Gastroesophageal sphincter (tissue), 4 donors: ENCODE results near the gene TRIM61. TPM values are rescaled to one million over a fixed set of nuclear protein-coding genes. Genes with fewer than 3 reads are reported as not detected.
"Not testable (repeated sequence)": the region's sequence is repeated elsewhere in the genome, so short reads cannot be mapped to it uniquely, and the experiment has no call there.

Source experiments
- ATAC-seq: fragments of 150-250 bp; one replicate; pipeline ENCODE4 v1.9.1; 2016; ENCODE audit warnings: mild to moderate bottlenecking, moderate library complexity
- H3K27ac ChIP-seq, 4 donors: fragments of 200-600 bp; sonication (generic) in 3 of 4; 1 replicate in 3 of 4; 2 replicates in 1 of 4; pipeline ENCODE4 v1.5.1; 2016 to 2019
- H3K27me3 ChIP-seq: fragments of 200-600 bp; sonication (generic); one replicate; pipeline ENCODE4 v1.5.1; 2019
- H3K36me3 ChIP-seq, 2 donors: fragments of 200-600 bp; sonication (generic); one replicate each; pipeline ENCODE4 v1.5.1; 2019; ENCODE audit warnings: control low read depth in 1 of 2
- H3K4me1 ChIP-seq, 3 donors: fragments of 200-600 bp; sonication (generic); 1 replicate in 2 of 3; 2 replicates in 1 of 3; pipeline ENCODE4 v1.5.1; 2016 to 2019; ENCODE audit warnings: control low read depth in 2 of 3
- H3K4me3 ChIP-seq, 2 donors: fragments of 200-600 bp; sonication (generic); one replicate each; pipeline ENCODE4 v1.5.1; 2019; ENCODE audit warnings: mild to moderate bottlenecking in 1 of 2, moderate library complexity in 1 of 2
- H3K9me3 ChIP-seq, 3 donors: fragments of 200-600 bp; sonication (generic); one replicate each; pipeline ENCODE4 v1.5.1; 2017 to 2019; ENCODE audit warnings: control low read depth in 2 of 3
- CTCF ChIP-seq, 4 experiments: fragments of 200-600 bp in 2 of 4; fragments of 450-650 bp in 2 of 4; sonication (generic) in 1 of 4; IDR thresholded peaks; one replicate each; pipeline ENCODE4 v1.5.1; 2017 to 2019; ENCODE audit warnings: antibody characterized with exemption in 4 of 4, mild to moderate bottlenecking in 2 of 4, moderate library complexity in 2 of 4
- EP300 ChIP-seq: sonication (generic); formaldehyde crosslinking; IDR thresholded peaks from one replicate; pipeline ENCODE4 v1.6.1; 2017; ENCODE audit warnings: antibody characterized with exemption, mild to moderate bottlenecking
- POLR2A ChIP-seq, 2 donors: fragments of 450-650 bp; IDR thresholded peaks; one replicate each; pipeline ENCODE4 v1.6.1; 2017; ENCODE audit warnings: antibody characterized with exemption in 2 of 2, mild to moderate bottlenecking in 2 of 2, moderate library complexity in 1 of 2
- POLR2AphosphoS5 ChIP-seq: sonication (generic); formaldehyde crosslinking; IDR thresholded peaks from one replicate; pipeline ENCODE4 v1.6.1; 2017; ENCODE audit warnings: antibody characterized with exemption
- WGBS, 2 donors: methylation state at CpG; one replicate each; pipeline ENCODE4 v1.1.5; 2018; ENCODE audit warnings: low coverage in 1 of 2; 5-methylcytosine and 5-hydroxymethylcytosine counted together
- total RNA-seq, 4 donors: library from RNA; depleted of rRNA; stranded (reverse); fragments of >200 nt; gene quantifications; one replicate each; pipeline ENCODE4 v1.1.0, GENCODE V29; 2016

Gene TRIM61
- total RNA-seq, 4 donors from 2014 or later = 0.19 to 0.99 (median 0.94) TPM; not detected in 1

GRCh38 chr4:165005352-165005925 is 28.0 kb upstream of the TRIM61 start:
- Histone ChIP-seq H3K9me3 (no peaks in the 10 kb centered on the region), H3K27me3 (no peaks in the 10 kb centered on the region), H3K4me3 (no peak overlapping the region), H3K4me1 (peaks cover 0 to 15% (median 0%) of the 10 kb centered on the region in 3 donors), H3K36me3 (no peaks in the 10 kb centered on the region), H3K27ac (no peak overlapping the region)
- WGBS, 2 donors = 47 to 51% methylated on average over 5 to 6 of the region's 6 CpGs
- no peak for ATAC-seq
- TF ChIP-seq POLR2A (IDR thresholded peaks at IDR 0.05) (no peak), POLR2AphosphoS5 (no peak), EP300 (no peak), CTCF (IDR thresholded peaks at IDR 0.05) (no peak)

- H3K27ac ChIP-seq, ATAC-seq, H3K9me3 ChIP-seq, H3K36me3 ChIP-seq, H3K27me3 ChIP-seq, H3K4me3 ChIP-seq: not testable (repeated sequence)
- 86% methylated on average over 2 of the region's 4 CpGs; no CpG with 5 or more reads in 1 of the 2 donors for WGBS, 2 donors
- peaks cover 0 to 15% (median 0%) of the 10 kb centered on the region in 3 donors for H3K4me1 ChIP-seq
Measured at GRCh38 chr4:165001957-165002356, 24.5 kb upstream of the TRIM61 start.

GRCh38 chr4:164998526-164999080 is 21.1 kb upstream of the TRIM61 start:
- not testable (repeated sequence) for H3K36me3 ChIP-seq, H3K9me3 ChIP-seq, ATAC-seq, H3K27ac ChIP-seq, H3K4me1 ChIP-seq, H3K4me3 ChIP-seq, H3K27me3 ChIP-seq
- 79 to 100% methylated on average over 1 to 2 of the region's 2 CpGs for whole genome bisulfite sequencing, 2 donors

- no peak overlapping the region for H3K4me3 ChIP-seq
- no peak for ATAC-seq
- H3K27ac ChIP-seq = no peak overlapping the region
- TF ChIP-seq EP300 (no peak), POLR2A (IDR thresholded peaks at IDR 0.05) (no peak), CTCF (IDR thresholded peaks at IDR 0.05) (no peak), POLR2AphosphoS5 (no peak)
- H3K4me1 ChIP-seq = no peaks in the 10 kb centered on the region
- H3K36me3 ChIP-seq = no peaks in the 10 kb centered on the region
- no peaks in the 10 kb centered on the region for H3K9me3 ChIP-seq
- H3K27me3 ChIP-seq = no peaks in the 10 kb centered on the region
- 80 to 86% methylated on average over 5 to 6 of the region's 6 CpGs for WGBS, 2 donors
Measured at GRCh38 chr4:164997941-164998340, 20.5 kb upstream of the TRIM61 start.

- 82 to 100% methylated on average over 1 to 2 of the region's 2 CpGs for whole genome bisulfite sequencing, 2 donors
- Histone ChIP-seq H3K27me3 (no peaks in the 10 kb centered on the region), H3K4me3 (no peak overlapping the region), H3K27ac (no peak overlapping the region), H3K9me3 (no peaks in the 10 kb centered on the region), H3K36me3 (no peaks in the 10 kb centered on the region), H3K4me1 (no peaks in the 10 kb centered on the region)
- no peak for ATAC-seq
- TF ChIP-seq POLR2A (IDR thresholded peaks at IDR 0.05) = no peak
- no peak for TF ChIP-seq CTCF (IDR thresholded peaks at IDR 0.05)
- TF ChIP-seq POLR2AphosphoS5 = no peak
- TF ChIP-seq EP300 = no peak
Measured at GRCh38 chr4:164997324-164997723, 19.9 kb upstream of the TRIM61 start.

GRCh38 chr4:164996123-164996522 is 18.7 kb upstream of the TRIM61 start:
- not testable (repeated sequence) for H3K36me3 ChIP-seq, H3K4me3 ChIP-seq, H3K27me3 ChIP-seq, ATAC-seq, H3K9me3 ChIP-seq, H3K27ac ChIP-seq, H3K4me1 ChIP-seq
- 75 to 92% methylated on average over 3 to 6 of the region's 6 CpGs for WGBS, 2 donors

- H3K27me3 ChIP-seq, H3K4me1 ChIP-seq, H3K9me3 ChIP-seq, H3K36me3 ChIP-seq, H3K4me3 ChIP-seq, H3K27ac ChIP-seq, ATAC-seq: not testable (repeated sequence)
- WGBS, 2 donors = 83 to 88% methylated on average over 8 of the region's 10 CpGs
Measured at GRCh38 chr4:164990786-164991185, 13.3 kb upstream of the TRIM61 start.
